ENCODE measurements around the gene RAB11FIP3.

The RAB11FIP3 gene

GRCh38 chr16:378821-379182 lies 46.6 kb upstream of the RAB11FIP3 start:
- 0 out of 2 replicates have a peak overlapping the region, but pooled peaks have one; percentile 26 for H3K27ac ChIP-seq
- CTCF ChIA-PET: interaction anchor here (0.6 kb wide), 1 partner anchor 218 kb away, joined by 5 read pairs; no protein-coding TSS in a partner anchor
- no peak for DNase-seq (ENCODE audit: low spot score)
- POLR2A ChIA-PET (ENCODE audit: low non-redundant PET): no interaction called here
- TF ChIP-seq, protein P1, sequence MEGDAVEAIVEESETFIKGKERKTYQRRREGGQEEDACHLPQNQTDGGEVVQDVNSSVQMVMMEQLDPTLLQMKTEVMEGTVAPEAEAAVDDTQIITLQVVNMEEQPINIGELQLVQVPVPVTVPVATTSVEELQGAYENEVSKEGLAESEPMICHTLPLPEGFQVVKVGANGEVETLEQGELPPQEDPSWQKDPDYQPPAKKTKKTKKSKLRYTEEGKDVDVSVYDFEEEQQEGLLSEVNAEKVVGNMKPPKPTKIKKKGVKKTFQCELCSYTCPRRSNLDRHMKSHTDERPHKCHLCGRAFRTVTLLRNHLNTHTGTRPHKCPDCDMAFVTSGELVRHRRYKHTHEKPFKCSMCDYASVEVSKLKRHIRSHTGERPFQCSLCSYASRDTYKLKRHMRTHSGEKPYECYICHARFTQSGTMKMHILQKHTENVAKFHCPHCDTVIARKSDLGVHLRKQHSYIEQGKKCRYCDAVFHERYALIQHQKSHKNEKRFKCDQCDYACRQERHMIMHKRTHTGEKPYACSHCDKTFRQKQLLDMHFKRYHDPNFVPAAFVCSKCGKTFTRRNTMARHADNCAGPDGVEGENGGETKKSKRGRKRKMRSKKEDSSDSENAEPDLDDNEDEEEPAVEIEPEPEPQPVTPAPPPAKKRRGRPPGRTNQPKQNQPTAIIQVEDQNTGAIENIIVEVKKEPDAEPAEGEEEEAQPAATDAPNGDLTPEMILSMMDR (conservative IDR thresholded peaks at IDR 0.05; ENCODE audit: low read depth): no peak

GRCh38 chr16:379183-379960 lies 46.1 kb upstream of the RAB11FIP3 start:
- DNase-seq (ENCODE audit: low spot score): no peak
- peak overlapping the region; percentile 26 for H3K27ac ChIP-seq
- TF ChIP-seq, protein P1 (conservative IDR thresholded peaks at IDR 0.05; ENCODE audit: low read depth): no peak
- ChIA-PET POLR2A (ENCODE audit: low non-redundant PET) (no interaction called here), CTCF (interaction anchor here (0.6 kb wide), 1 partner anchor 218 kb away, joined by 5 read pairs; no protein-coding TSS in a partner anchor)

- CTCF ChIA-PET: no interaction called here
- POLR2A ChIA-PET (ENCODE audit: low non-redundant PET): no interaction called here
- peak overlapping the region; percentile 73 for H3K27ac ChIP-seq
- DNase-seq (ENCODE audit: low spot score): no peak
- TF ChIP-seq, protein P1 (conservative IDR thresholded peaks at IDR 0.05; ENCODE audit: low read depth): no peak
These were observed 45.3 kb upstream of the RAB11FIP3 start for GRCh38 chr16:379961-380761.

- CTCF ChIA-PET: no interaction called here
- peak overlapping the region; percentile 73 for H3K27ac ChIP-seq
- TF ChIP-seq, protein P1 (conservative IDR thresholded peaks at IDR 0.05; ENCODE audit: low read depth): no peak
- no peak for DNase-seq (ENCODE audit: low spot score)
- POLR2A ChIA-PET (ENCODE audit: low non-redundant PET): no interaction called here
These were observed 44.8 kb upstream of the RAB11FIP3 start for GRCh38 chr16:380762-381011.

- TF ChIP-seq, protein P1 (conservative IDR thresholded peaks at IDR 0.05; ENCODE audit: low read depth): no peak
- no peak for DNase-seq (ENCODE audit: low spot score)
- ChIA-PET POLR2A (ENCODE audit: low non-redundant PET) (no interaction called here), CTCF (no interaction called here)
- H3K27ac ChIP-seq: peak overlapping the region; percentile 73
These were observed 44.2 kb upstream of the RAB11FIP3 start for GRCh38 chr16:381012-381788.
